ENCODE data around the gene CYP1B1.
"Not testable (repeated sequence)": the region's sequence is repeated elsewhere in the genome, so short reads cannot be mapped to it uniquely, and the experiment has no call there.

CYP1B1 gene

DNA sequence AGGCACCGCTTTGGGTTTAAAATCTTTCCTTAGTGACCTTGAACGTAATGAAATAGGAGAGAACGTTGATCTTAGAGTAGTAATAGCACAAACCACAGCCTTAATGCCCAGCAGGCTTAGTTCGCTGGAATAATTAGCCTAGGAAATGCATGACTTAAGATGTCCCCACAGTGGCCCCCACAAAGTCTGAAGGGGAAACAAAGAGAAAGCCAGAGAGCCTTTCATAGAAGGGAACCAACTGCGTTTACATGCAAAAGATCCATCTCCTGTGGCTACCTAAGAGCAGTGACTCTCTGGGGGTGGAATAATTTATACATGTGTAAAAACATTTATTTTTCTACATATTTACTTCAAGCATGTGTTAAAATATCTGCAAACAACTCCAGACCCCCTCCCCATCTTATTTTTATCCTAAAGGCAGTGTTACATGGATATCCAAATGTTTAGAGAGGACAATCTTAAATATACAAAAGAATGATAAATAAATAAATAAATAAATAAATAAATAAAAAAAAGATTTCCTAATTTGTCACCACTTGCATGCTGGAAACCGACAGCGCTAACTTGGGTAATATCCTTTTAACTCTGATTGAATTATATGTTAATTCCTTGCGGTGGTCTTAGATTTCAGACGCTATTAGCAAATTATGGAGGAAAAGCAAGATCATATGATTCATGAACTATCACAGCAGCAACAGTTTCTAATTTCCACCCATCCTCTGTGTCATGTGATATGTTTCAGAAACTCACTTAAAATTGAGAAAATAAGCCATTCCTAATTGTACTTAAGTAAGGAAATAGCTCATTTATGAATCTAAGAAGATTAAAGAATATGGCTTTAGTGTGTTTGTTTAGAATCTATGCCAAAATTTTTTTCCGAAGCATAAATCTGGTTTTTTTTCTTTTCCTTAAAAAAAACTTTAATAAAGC lies 23.4 kb upstream of the CYP1B1 start:
- DNase-seq (ENCODE audit: insufficient read length, low spot score), result no peak
- peak; percentile 49 for FAIRE-seq

DNA sequence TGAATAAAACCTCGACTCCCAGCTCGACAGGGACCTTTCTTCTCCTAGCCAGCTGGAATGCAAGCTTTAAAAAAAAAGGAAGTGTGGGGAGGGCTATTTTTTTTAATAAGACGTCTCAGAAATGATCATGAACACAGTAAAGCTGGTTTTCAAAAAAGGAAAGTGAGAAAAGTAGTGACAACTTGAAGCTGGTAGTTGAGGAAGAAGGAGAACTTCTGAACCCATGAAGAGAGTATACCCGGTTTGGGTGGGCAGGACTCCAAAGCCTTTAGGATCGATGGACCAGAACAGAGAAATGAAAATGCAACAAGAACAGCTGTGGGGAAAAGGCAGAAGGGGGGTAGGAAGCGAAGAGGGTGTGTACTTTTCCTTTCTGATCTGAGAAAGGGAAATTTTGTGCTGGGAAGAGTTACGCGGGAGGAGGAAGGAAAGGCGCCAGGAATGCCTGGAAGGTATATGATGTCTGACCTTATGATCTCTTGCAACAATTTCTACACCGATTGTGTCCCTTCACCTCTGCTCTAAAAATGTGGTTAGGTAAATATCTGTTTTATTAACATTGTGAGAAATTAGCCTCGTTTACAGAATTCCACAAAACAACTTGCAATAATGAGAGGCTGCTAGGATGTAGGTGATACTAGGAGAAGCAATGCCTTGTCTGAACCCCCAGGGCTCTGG lies 22.6 kb upstream of the CYP1B1 start:
- DNase-seq (ENCODE audit: insufficient read length, low spot score) (no peak), FAIRE-seq (peak; percentile 82)

DNA sequence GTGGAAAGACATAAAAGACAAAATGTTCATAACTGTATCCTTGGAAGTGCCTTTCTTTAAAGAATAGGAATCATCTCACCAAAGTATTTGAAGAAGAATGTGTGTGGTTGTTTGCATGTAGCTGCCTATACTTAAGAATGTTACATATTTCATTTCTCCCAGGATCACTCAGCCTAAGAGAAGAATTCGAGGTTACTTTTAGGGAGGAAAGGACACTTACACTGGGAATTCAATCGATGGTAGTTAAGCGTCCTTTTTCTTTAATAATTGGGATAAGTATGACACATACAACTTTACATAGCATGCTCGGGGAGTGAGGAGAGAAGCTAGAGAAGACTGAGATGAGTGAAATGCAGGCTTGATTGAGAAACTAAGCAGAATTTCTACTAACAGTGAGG lies 22.0 kb upstream of the CYP1B1 start:
- DNase-seq (ENCODE audit: insufficient read length, low spot score) (no peak), FAIRE-seq (no peak)

DNA sequence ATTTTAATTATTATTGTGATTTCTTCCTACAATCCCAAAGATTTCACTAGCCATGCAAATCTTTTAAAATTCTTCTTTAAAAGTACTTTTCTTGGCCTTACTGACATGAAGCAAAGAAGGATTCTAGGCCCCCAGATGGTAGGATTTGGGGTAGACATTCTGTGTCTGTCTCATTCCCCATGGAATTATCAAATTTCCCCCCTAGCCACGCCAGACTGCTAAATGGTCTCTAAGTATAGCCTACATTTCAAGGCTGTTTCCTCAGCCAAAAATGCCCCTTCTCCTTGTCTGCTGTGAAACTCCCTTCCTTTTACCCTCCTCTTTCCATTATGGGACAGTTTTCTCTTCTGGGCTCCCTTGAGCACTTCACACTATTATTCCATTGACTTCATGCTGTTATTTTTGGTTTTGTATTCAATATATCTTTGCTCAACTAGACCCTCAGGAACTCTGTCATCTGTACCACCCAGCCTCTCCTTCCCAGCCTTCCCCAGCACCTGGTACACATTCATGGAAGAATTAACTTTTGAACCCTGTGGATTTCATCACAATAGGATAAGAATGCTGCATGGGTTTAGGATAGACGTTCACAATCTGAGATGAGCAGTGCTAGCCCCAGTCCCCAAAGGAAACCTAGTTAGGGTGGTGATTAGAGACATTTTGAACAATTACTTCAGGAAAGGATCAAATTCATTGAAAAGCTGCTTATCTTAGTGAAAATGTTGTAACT lies 21.5 kb upstream of the CYP1B1 start:
- FAIRE-seq (peak; percentile 8), DNase-seq (ENCODE audit: insufficient read length, low spot score) (no peak)

DNA sequence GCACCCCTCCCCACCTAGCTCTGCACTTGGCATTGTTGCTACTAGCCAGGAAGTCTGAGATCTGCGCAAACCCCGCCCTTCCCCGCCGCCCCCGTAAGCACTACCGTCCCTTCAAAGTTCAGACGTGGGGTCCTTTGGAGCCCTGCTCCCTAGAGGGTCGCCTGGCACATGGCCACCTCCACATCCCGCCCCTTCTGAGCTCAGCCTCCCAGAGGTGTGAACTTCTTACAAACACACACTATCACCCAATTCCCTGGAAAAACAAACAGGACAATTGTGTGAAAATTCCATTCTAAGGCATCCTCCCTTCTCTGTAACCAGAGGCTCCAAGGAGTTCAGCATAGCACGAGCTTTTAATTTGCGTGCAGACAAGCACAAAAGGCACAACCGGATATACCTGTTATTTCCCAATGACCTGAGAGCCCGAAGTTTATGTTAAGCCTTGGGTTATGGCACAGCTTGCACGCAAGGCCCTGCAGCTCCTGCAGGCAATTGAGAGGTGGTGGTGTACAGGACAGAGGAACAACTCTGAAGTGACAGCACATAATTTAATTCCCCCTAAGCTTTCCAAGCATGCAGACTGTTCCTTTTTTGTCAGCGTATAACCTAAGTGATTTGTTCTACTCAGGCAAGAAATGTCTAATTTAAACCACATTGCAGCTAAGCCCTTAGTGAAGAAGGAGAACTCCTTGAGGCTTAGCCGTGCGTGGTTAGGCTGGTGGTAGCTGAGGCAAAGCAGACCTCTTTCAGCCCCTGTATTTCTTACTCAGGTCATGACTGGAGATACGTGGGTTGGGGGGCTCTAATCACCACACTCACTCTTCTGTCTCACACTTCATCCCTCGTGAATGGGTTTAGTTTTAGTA lies 20.3 kb upstream of the CYP1B1 start:
- DNase-seq (ENCODE audit: insufficient read length, low spot score) (no peak), FAIRE-seq (peak; percentile 79)

DNA sequence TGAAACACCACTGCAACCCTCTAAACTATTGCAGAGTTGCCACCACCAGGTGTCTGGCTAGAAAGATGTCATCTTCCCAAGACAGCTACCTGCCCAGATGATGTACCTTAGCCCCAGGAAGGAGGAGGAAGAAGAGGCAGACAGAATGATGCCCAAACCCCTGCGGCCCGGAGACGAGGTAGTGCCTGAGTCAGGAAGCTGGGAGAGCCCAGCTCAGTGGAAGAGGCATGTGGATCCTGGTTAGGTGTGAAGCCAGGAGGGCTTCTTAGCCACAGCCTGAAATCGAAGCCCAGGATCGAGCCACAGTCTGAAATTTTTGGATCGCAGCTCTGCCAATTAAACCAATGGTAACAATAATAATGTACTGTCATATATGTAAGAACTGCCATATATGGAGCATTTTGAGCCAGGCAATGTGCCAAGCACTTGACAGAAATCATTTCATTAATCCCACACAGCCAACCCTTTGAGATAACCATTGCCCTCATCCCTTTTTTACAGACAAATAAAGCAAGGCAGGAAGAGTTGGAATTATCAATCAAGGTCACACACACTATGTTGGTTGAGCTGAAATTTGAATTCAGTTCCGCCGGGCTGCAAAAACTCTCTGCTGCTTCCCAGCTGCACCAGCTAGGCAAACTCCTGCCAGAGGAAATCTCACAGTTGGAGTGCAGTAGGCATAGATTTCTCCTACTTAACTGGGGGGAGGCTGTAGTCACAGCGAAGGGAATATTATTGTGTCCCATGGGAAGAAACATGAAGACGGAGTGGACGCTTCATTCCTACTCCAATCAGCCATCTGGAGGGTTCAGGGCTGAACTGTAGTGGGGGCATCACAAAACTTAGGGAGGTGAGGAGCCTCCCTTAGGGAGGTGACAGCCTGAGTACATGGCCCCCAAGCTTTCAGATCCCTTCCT lies 19.4 kb upstream of the CYP1B1 start:
- no peak for FAIRE-seq

DNA sequence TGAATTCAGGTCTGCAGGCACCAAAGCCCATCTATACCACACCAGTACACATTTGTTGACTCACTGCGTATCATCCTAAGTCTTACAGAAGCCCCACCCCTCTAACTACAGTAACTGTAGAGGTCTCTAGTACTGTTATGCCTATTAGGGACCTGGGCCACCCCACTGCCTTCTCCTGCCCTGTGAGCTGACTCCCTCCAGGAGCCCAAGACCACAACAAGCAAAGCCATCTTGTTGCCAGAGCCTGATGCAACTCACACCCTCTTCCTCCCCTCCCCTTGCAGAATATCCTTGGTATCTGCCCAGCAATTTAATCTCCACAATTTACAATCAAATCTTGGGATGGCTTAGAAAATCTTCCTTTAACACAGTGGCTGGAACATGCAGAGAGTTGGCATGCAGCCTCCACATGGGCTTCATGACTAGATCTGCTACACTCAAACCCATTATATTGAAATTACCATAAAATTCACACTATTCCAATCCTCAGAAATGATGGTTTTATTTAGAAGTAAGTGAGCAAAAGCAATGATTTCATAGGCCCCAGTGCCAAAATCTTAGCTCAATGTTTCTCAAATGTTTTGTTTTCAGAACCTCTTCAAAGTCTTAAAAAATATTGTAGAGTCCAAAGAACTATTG lies 17.7 kb upstream of the CYP1B1 start:
- DNase-seq (ENCODE audit: insufficient read length, low spot score) (no peak), FAIRE-seq (no peak)

More for the DNA sequence above, 19.4 kb upstream of the CYP1B1 start:
- no peak for DNase-seq (ENCODE audit: insufficient read length, low spot score)

DNA sequence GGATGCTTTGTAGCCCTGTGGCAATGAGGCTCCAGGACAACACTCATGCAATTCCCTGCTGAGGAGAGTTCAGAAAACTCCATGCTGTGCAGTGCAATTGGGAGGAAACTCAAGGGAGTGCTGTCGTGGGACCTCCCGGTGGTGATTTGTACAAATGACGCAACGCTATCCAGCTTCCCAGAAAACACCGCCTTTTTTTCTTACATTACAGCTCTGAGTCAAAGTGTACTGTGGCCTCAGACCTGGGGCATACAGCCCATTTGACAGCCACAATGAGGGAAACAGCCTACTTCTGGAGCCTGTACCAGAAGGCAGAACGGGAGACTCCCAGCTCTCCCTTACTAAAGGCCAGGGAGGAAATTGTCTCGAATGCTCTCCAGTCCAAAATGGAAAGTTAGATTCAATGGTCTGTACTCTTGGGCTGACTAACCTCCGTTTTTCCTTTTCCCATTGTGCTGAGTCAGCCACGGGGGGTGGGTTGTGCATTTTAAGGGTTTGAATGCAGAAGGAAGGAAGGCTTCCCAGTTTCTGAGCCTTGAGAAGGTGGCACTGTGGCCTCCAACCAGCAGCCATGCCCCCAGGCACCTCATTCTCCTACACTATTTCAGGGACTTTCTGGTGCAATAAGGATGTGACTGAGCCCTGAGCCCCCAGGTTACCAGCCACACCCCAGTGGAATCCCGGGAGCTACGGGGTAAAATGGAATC lies 16.4 kb upstream of the CYP1B1 start:
- DNase-seq (ENCODE audit: insufficient read length, low spot score), result no peak
- no peak for FAIRE-seq

DNA sequence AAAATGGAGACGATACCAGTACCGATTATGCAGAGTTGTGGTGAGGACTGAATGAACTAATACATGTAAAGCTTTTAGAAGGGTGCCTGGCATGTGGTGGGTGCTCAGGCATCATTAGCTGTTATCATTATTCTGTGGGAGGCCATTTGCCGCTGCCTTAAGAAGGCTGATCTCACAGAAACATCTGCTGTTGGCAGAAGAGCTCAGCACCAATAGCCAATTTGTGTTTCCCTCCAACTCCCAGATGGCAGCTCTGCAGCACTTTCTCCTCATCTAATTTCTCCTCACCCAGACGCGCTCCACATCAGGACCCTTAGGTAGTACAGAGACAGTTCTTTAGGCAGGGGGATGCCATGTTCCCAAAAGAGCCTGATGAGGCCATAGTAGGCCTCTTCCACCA lies 15.8 kb upstream of the CYP1B1 start:
- FAIRE-seq (no peak), DNase-seq (ENCODE audit: insufficient read length, low spot score) (no peak)

DNA sequence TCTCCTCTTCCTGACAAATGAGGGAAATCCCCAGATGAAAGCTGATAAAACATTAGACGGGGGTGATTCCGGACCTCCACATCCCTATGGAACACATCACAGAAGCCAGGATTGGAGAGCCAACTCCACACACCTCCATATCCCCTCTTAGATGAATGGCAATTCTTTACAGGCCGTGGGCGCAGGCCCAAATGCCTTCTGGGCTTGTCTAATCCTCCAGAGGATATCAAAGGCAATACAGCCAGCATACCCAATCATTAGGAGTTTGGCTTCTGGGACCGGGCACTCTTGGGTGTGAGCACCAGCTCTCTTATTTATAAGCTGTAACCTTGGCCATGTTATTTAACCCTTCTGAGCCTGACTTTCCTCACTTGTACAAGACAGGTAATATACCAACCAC lies 15.0 kb upstream of the CYP1B1 start:
- no peak for DNase-seq (ENCODE audit: insufficient read length, low spot score)
- FAIRE-seq, result no peak

DNA sequence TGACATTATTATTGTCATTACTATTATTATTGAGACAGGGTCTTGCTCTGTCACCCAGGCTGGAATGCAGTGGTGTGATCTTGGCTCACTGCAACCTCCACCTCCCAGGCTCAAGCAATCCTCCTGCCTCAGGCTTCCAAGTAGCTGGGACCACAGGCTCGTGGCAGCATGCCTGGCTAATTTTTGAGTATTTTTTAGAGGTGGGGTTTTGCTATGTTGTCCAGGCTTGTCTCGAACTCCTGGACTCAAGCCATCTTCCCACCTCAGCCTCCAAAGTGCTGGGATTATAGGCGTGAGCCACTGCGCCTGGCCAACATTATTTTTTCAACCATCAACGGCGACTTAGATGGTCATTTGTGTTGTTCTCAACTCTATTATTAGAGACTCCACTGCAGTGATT lies 14.3 kb upstream of the CYP1B1 start:
- not testable (repeated sequence) for DNase-seq (ENCODE audit: insufficient read length, low spot score); FAIRE-seq

DNA sequence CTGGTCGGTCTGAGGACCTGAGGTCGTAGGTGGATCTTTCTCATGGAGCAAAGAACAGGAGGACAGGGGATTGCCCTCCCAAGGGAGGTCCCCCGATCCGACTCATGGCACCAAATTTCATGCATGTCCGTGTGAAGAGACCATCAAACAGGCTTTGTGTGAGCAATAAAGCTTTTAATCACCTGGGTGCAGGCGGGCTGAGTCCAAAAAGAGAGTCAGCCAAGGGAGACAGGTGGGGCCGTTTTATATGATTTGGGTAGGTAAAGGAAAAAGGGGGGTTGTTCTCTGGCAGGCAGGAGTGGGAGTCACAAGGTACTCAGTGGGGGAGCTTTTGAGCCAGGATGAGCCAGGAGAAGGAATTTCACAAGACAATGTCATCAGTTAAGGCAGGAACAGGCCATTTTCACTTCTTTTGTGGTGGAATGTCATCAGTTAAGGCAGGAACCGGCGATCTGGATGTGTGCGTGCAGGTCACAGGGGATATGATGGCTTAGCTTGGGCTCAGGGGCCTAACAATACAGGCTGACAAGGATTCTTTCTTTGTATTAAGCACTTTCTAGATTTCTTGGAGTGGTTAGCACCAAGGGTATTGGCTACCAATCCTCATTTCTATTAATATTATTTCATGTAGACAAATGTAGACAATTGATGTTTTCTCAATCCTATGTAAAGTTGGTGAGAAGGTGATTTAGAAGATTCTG lies 10.2 kb upstream of the CYP1B1 start:
- not testable (repeated sequence) for FAIRE-seq; DNase-seq (ENCODE audit: insufficient read length, low spot score)

DNA sequence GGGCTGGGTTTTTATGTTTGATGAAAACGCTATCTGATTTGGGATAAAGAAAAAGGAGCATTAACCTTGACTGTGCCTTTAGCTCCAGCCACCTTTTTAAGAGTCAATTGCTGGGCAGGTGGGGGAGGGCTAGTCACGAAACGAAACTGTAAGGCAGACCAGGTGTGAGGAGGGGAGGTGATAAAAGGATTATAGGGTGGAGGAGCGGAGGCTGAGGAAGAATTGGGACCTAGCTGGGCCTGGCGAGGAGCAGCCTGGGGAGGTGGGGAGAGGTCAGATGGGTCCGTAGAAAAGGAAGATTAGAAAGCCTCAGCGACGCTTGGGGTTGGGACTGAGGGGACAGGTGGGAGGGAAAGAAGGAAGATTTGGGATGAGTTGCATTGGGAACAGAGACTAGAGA lies 8.6 kb upstream of the CYP1B1 start:
- DNase-seq (ENCODE audit: insufficient read length, low spot score); FAIRE-seq: not testable (repeated sequence)

DNA sequence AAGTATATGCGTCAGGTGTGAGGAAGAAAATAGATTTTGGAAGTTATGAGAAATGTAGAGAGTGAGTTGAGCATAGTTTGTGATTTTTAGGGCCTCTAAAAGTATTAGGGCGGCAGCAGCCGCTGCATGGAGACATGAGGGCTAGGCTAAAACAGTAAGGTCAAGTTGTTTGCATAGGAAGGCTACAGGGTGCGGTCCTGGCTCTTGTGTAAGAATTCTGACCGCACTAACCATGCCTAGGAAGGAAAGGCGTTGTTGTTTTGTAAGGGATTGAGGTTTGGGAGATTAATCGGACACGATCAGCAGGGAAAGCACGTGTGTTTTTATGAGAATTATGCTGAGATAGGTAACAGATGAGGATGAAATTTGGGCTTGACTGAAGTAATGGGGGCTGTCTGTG lies 6.8 kb upstream of the CYP1B1 start:
- not testable (repeated sequence) for FAIRE-seq; DNase-seq (ENCODE audit: insufficient read length, low spot score)

DNA sequence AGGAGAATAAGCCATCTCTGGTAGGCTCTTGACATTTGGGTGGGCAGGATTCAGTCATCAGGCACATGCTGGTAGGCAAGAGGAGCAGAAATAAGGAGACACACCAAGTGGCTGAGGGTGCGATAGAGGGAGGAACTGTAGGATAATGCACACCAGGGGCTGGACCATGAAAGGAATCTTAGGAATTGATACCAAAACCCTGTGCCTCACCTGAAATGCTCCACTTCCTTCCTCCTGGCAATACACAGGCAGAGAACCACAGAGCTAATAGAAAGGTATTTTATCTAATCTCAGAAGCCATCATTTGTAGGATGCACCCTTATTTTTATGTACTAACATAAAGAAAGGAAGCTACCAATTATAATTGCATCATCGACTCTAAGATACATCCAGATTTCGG lies 4.4 kb upstream of the CYP1B1 start:
- DNase-seq (ENCODE audit: insufficient read length, low spot score), result no peak
- no peak for FAIRE-seq

DNA sequence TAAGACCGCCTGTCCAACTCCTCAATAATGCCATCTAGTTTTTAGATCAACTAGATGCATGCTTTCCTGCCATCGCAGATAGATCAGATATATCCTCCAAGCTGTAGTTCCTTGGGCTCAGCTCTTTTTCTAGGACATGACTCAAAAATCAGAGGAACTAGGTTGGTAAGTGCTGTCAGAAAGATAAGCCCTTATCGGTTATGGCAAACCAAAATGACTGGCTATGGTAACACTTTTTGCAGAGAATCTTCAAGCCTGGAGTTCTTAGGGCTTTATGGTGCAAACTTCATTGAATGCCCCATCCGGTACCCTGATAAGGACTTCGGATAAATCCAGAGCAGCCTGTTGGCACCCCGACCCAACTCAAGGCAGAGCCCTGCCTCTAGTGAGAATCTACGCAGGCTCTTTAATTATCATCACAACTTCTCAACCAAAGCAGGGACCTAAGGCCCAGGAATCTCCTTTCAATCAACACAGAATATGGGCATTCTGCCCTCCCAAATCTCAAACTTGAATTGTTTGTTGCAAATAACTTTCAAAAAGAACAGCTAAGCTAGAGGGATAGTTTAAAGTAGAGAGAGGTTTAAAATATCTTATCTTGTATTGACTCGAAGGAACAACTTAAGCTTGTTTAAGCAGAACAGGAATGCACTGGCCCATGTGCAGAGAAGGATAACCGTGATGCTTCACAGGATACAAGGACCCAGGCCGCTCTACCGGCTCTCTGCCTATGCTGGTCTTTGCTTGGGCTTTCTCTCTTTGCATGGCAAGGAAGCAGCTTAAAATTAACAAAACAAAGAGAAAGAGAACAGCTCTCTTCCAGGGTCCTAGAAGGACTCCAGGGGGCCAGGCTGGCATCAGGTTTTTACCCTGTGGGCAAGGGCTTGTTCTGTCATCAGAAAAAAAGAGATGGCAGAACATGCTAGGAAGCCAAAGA lies 3.4 kb upstream of the CYP1B1 start:
- DNase-seq (ENCODE audit: insufficient read length, low spot score), result no peak
- FAIRE-seq, result no peak

DNA sequence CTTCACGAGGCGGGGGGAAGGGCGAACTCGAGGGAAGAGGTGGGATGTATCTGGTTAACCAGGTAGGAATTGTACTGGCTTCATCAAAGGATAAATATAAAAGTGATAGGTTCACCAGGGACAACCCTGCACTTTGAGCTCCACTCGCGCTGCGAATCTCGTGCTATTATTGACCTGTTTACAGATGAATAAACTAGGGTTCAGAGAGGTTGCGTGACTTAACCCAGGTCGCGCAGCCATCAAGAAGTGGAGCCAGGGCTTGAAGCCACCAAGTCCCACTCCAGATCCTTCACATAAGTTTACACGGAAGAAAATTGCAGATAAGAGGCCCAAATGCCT lies 1.4 kb upstream of the CYP1B1 start:
- peak; percentile 28 for FAIRE-seq
- DNase-seq (ENCODE audit: insufficient read length, low spot score), result no peak
